H1 (cell line): ENCODE data around the gene ICE1. TPM values are rescaled to one million over a fixed set of nuclear protein-coding genes. Genes with fewer than 3 reads are reported as not detected.

Experiments
- BACH1 ChIP-seq: IDR thresholded peaks from 2 replicates; pipeline ENCODE4 v1.6.1; 2012; ENCODE audit warnings: low read length, improper control_type of control experiment
- CBX8 ChIP-seq: fragments of 300-800, 300-1000 bp; sonication (generic); IDR thresholded peaks from 2 replicates; pipeline ENCODE4 v1.7.1; 2016; ENCODE audit warnings: low read depth, low read length, borderline replicate concordance
- EGR1 ChIP-seq: IDR thresholded peaks from 2 replicates; pipeline ENCODE4 v1.6.1; 2011; ENCODE audit warnings: low read depth, low read length, borderline replicate concordance
- TAF1 ChIP-seq: IDR thresholded peaks from 2 replicates; pipeline ENCODE4 v1.6.1; 2011; ENCODE audit warnings: mild to moderate bottlenecking, low read depth, low read length
- polyA plus RNA-seq, 7 experiments: library from polyadenylated mRNA; depleted of rRNA in 3 of 7; stranded (reverse) in 5 of 7; unstranded in 2 of 7; fragments of >200 nt in 5 of 7; fragments of 200-250 nt in 2 of 7; gene quantifications; 1 replicate in 5 of 7; 2 replicates in 1 of 7; 4 replicates in 1 of 7; pipeline versions ENCODE4 v1.2.1 to v1.2.3, GENCODE V29; 2011 to 2013; ENCODE audit warnings: missing spikeins in 2 of 7, mixed read lengths in 2 of 7
- total RNA-seq: library from RNA; stranded (reverse); fragmentation: NEBNext Ultra II Directional; extraction: Animal tissue kit (Norgen Biotek cat#: 25700); gene quantifications from 2 replicates; pipeline ENCODE4 v1.2.1, GENCODE V29; 2021

ICE1 gene
- total and polyA plus RNA-seq, 2 of the 8 experiments (the other 6 are each of a cell fraction or from before 2014, with no cell fraction given): 11.8 to 53.9 TPM

- no peak for TF ChIP-seq BACH1
- TF ChIP-seq CBX8: no peak
- TF ChIP-seq TAF1: no peak
- TF ChIP-seq EGR1: no peak
These were observed 48.3 kb upstream of the ICE1 start (continued) for GRCh38 chr5:5374009-5374715.
